H1 (cell line): ENCODE measurements around the gene CYBB. TPM values are rescaled to one million over a fixed set of nuclear protein-coding genes. Genes with fewer than 3 reads are reported as not detected.

Experiments used
- CTBP2 ChIP-seq: IDR thresholded peaks from 2 replicates; pipeline ENCODE4 v1.7.0; 2011; ENCODE audit warnings: borderline replicate concordance, mild to moderate bottlenecking, moderate library complexity, mixed read lengths, low read length; ENCODE audit not compliant: insufficient read depth, insufficient read length
- GABPA ChIP-seq: IDR thresholded peaks from 2 replicates; pipeline ENCODE4 v1.6.1; 2011; ENCODE audit warnings: mild to moderate bottlenecking, low read length, moderate library complexity, borderline replicate concordance; ENCODE audit not compliant: insufficient read depth
- polyA plus RNA-seq, 7 experiments: library from polyadenylated mRNA; depleted of rRNA in 3 of 7; stranded (reverse) in 5 of 7; unstranded in 2 of 7; fragments of >200 nt in 5 of 7; fragments of 200-250 nt in 2 of 7; gene quantifications; 1 replicate in 5 of 7; 2 replicates in 1 of 7; 4 replicates in 1 of 7; pipeline versions ENCODE4 v1.2.1 to v1.2.3, GENCODE V29; 2011 to 2013; ENCODE audit warnings: missing spikeins in 2 of 7, mixed read lengths in 2 of 7
- total RNA-seq: library from RNA; stranded (reverse); fragmentation: NEBNext Ultra II Directional; extraction: Animal tissue kit (Norgen Biotek cat#: 25700); gene quantifications from 2 replicates; pipeline ENCODE4 v1.2.1, GENCODE V29; 2021
- TF ChIP-seq, protein P1 (sequence below), 3 experiments: IDR thresholded peaks; 1 replicate in 2 of 3; 2 replicates in 1 of 3; pipeline versions ENCODE4 v1.5.1 to v1.6.1; 2011; ENCODE audit warnings: low read length in 3 of 3, mild to moderate bottlenecking in 3 of 3, inconsistent platforms in 2 of 3, low read depth in 1 of 3, moderate library complexity in 1 of 3; ENCODE audit not compliant: insufficient read depth in 1 of 3; ENCODE audit errors: control extremely low read depth in 1 of 3

Gene CYBB
- total and polyA plus RNA-seq, 2 of the 8 experiments (the other 6 are each of a cell fraction or from before 2014, with no cell fraction given) = 0.03 to 0.09 TPM

DNA sequence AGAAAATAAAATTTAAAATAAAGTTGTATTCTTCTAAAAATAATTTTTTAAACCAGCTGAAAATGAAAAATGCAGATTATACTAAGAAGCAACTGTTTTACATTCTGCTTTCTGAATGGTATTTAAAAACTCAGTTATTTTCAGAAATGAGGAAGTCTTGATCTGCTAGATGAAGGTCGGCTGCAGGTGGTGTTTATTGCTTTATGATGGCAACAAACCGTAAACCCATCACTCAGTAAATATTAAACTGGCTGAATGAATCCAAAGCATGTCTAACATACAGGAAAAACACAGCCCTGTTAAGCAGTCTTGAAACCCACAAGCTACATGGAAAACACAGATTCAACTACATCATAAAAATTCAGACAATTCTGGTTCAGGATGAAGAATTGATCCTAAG lies 38.2 kb downstream of the CYBB start (continued):
- no peak for TF ChIP-seq CTBP2
- TF ChIP-seq, protein P1, sequence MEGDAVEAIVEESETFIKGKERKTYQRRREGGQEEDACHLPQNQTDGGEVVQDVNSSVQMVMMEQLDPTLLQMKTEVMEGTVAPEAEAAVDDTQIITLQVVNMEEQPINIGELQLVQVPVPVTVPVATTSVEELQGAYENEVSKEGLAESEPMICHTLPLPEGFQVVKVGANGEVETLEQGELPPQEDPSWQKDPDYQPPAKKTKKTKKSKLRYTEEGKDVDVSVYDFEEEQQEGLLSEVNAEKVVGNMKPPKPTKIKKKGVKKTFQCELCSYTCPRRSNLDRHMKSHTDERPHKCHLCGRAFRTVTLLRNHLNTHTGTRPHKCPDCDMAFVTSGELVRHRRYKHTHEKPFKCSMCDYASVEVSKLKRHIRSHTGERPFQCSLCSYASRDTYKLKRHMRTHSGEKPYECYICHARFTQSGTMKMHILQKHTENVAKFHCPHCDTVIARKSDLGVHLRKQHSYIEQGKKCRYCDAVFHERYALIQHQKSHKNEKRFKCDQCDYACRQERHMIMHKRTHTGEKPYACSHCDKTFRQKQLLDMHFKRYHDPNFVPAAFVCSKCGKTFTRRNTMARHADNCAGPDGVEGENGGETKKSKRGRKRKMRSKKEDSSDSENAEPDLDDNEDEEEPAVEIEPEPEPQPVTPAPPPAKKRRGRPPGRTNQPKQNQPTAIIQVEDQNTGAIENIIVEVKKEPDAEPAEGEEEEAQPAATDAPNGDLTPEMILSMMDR (IDR thresholded peaks at IDR 0.05; ENCODE audit: control extremely low read depth in 1 of 3, insufficient read depth in 1 of 3, low read depth in 1 of 3, low read length in 3 of 3) = no peak
- TF ChIP-seq GABPA = no peak
- TF ChIP-seq, all 59 proteins: peak for 0
